CD4-positive, alpha-beta T cell treated with Interleukin-15 for 4 hours (primary cell): ENCODE measurements around the gene NAA10.

Experiments
- DNase-seq: peaks from one replicate; pipeline ENCODE4 v3.0.0-alpha.2; 2020; ENCODE audit warnings: low spot score

NAA10 gene

DNA sequence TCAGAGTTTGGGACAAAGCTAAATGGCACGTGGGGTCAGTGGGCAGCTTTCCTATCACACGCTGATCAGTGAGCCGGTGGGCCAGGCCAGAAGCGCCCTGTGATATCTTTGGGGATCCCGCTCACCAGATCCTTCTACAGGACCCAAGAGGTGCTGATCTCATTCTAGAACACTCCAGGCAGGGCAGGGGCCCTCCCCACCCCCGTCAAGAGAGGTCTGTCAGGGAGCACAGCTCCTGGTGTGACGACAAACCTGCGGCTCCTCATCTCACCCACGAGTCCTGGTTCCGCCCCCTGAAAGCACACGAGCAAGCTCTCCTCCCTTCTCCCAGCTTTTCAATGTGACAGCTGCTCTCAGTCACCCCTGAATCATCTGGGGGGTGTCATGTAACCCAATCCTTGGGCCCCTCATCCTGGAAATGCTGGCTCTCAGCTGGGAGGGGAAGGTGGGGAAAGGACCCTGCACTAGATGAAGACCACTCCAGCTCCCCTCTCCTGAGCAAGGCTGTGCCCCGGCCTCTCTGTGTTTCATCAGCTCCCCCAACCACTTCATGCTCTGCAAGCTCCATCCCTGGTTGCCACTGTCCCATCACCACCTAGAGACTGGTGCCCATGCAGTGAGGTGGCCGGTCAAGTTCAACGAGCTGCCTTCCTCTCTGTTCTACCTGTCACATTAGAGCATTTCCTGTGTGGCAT, 32.2 kb upstream of the NAA10 start:
- no peak for DNase-seq

DNA sequence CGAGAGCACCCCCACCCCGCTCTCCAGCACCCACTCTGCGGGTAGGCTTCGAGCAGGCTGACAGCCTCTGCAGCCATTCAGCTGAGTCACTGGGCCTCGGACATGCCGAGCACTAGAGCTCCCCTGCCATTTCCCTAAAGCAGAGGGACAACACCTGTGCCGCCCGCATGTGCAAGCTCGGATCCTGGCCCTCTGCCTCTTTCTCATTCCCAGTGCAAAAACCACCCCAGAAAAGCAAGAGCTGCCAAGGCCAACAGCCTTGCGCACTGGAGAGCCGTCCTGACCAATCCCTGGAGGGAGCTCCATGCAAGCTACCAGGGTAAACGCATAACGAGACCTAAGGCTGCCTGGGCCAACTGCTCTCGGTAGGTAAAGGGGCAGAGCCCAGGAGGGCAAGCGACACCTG, 31.4 kb upstream of the NAA10 start:
- no peak for DNase-seq

DNA sequence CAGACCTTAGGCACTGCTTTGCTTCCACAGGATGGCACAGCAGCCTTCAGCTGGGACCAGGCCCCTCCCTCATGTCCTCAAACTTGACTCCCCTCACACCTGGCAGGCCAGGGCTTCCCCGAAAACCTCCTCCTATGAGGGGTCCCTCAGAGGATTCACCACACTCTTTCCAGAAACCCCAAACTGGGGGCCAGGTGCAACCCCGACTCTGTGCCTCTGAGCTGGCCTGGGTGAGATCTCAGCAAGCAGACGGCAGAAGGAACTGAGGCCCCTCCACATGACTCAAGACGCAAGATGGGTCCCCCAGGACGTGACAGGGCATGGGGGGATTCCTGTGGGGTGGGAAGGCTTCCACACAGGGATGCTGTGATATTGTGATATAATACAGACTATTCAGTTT, 30.6 kb upstream of the NAA10 start:
- DNase-seq: no peak

DNA sequence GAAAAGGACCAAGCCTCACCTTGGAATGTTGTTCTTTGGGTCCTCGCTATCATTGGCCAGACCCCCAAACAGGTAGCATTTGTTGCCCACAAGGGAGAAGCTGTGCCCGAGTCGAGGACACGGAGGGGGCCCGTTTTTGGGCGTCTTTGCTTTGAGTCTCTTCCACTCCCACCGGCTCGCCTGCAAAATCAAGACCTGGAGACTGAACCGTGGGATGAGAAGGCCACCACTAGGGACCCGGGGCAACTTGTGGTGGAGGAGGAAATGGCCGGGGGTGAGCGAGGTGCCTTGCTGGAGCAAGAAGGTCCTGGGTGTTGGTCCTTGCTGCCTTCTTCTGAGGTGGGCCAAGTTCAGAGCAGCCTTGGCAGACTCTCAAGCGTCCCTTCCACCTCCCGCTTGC, 29.3 kb upstream of the NAA10 start:
- DNase-seq: no peak

DNA sequence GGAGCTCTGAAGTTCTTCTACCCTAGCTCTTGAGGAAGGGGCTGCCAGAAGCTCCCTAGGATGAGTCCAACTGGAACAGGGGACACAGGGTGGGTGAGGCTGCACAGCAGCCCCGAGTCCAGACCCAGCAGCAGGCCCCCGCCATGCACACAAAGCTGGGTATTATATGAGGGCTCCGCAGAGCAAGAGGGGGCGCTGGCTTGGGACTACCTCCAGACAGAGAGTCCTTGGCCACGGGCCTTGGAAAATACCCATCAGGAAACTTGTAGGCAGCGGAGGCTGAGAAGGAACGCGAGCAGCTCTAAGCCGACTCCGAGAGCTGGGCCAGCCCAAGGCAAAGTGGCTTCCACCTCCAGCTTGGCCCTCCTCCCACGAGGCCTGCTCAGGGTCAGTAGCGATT, 28.7 kb upstream of the NAA10 start:
- DNase-seq: no peak

DNA sequence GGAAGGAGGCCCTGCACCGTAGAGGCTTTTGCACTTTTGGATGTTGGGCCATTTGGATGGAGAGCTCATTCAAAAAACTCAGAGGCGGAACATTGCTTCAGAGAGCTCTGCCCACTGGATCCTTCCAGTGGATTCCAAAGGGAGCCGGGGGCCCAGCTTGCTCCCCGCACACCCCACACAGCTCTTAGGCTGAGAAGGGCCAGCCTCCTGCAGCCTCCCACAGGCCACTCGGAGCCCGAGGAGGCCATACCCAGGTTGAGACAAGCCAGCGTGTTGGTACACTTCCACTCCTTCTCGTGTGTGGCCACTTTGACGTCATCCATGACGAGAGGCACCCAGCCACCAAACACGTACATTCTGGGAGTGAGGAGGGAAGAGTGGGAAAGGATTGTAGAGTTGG, 26.5 kb upstream of the NAA10 start:
- DNase-seq: no peak

DNA sequence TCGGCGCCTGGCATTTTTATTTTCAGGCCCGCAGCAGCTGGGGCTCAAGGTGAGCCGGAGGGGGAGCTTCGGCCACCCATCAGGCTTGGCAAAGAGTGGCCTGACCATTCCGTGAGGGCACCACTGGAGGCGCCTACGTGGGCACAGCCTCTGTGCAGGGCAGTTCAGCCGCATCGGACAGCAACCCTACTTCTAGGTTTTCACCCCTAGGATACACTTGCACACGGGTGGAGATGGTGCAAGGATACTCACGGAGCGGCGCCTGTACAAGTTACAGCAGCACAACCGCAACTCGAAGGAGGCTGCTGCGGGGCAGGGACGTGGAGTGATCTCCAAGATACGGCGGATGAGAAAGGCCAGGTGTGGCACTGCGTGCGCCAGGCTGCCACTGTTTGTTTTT, 25.9 kb upstream of the NAA10 start:
- DNase-seq: no peak

DNA sequence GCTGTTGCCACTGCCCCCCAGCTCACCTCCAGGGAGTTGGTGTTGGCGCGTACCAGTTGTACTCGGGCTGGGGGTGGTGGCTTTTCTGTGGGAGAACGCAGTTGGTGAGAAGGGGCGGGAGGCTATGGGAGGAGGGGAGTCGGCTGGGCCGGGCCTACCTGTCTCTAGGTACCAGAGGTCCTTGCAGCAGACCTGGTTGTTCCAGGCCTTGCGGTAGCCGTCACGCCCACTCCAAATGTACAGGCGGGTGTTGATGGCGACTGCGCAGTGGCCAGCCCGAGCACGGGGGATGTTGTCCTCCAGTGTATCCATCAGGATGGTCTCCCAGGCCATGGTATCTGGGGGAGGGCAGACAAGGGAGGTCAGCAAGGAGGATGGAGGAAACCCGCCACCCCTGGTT, 25.2 kb upstream of the NAA10 start:
- DNase-seq: no peak

DNA sequence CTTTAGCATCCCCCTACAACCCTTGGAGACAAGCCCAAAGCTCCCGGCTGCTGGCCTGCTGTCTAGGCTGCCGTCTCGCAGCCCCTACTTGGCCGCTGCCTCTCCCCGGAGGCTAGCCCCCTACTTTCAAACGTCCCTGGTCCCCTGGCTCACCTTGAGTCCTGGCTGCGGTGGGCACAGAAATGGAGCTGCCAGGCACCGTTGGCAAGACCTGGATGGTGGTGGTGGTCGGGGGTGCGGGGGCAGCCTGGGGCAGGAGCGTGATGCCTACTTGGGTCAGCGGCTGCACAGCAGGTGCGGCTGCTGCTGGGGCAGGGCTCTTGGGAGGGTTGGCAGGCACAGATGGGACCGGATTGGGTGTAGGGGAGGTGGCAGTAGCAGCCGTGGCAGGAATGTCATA, 24.8 kb upstream of the NAA10 start:
- DNase-seq: no peak

DNA sequence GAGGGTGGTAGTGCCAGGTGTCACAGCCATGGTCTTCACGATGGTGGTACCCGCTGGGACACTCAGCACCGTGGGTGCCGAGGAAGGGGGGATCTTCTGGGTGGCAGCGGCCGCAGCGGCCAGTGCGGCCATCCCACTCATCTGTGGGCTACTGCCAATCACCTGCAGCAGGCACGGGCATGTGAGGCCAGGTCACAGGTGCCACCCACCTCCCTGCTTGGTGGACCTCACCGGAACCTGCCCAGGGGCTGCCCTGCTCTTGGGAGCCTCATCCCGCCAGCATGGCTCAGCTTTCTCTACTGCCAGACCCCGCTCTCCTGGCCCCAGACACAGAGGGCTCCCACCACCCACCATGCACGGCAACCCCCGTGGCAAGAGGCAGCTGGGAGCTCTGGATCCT, 23.8 kb upstream of the NAA10 start:
- DNase-seq: no peak

DNA sequence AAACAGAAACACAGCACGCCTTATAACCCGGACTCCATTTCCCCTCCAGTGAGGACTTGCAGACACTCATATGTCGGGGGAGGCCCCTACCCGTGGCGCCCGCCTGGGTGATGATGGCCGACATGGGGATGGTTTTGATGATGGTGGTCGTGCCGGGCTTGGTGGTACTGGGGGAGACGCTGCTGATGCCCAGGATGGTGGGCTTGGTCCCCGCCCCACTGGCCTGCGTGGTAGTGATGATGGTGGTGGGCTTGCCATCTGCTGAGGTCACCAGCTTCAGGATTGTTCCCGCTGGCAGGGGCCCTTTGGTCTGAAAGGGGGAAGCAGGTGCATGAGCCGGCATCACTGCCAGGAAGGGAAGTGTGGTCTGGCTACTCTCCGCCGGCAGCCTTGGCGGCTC, 22.4 kb upstream of the NAA10 start:
- DNase-seq: no peak

DNA sequence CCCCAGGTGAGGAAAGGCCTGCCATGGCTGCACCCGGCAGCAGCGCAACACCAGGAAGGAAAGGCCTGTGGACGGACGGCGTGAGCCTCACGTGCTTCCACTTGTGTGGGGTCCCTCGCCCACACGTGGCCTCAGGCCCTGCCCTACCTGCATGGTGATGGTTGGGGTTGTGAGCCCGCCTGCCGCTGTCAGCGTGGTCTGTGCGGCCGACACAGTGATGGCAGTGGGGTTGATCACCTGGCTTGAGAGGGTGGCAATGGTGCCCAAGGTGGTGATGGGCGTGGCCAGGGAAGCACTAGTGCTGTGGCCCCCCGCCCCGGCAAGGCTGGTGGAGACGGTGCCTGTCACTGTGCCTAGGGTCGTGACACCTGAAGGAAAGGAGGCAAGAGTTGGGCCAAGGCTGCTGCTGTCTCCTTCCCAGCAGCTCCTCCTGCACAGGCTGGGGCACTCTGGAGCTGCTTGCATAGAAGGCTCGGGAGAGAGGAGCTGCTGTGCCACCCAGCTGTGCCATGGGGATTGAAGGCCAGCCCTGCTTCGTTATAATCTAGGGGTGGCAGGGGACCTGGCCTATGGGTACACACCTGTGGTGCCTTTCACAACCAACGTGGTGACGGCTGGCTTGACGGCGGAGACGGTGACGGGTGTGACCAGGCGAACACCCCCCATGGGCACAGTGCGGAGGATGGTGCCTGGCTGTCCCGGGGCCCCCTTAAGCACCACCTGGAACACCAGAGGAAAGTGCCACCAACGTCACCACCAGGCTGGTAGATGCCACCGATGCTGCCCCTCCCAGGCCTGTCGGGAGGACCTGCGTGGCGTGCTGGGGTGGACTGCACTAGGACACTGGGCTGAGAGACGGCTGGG, 21.4 kb upstream of the NAA10 start:
- no peak for DNase-seq

DNA sequence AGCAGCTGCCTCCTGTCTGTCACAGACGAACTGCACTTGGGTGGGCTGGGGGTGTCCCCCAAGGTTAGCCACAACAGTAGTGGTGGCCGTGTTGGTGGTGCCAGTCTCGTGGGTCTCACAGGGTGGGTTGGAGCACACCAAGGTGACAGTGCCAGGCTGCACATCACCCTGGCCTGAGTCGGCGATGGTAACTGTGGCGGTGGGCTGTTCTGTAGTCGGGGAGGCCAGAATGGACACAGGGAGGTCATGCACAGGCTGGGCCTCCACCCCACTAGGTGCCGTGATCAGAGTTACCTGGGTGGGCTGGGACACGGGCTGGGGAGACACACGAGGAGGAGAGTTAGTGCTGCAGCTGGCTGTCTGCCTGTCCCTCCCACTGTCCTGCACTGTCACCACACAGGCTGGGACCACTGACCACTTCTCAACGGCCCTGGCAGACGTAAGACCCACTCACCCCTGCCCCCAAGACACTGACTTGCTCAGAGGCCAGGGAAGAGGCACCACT, 20.4 kb upstream of the NAA10 start:
- DNase-seq: no peak

DNA sequence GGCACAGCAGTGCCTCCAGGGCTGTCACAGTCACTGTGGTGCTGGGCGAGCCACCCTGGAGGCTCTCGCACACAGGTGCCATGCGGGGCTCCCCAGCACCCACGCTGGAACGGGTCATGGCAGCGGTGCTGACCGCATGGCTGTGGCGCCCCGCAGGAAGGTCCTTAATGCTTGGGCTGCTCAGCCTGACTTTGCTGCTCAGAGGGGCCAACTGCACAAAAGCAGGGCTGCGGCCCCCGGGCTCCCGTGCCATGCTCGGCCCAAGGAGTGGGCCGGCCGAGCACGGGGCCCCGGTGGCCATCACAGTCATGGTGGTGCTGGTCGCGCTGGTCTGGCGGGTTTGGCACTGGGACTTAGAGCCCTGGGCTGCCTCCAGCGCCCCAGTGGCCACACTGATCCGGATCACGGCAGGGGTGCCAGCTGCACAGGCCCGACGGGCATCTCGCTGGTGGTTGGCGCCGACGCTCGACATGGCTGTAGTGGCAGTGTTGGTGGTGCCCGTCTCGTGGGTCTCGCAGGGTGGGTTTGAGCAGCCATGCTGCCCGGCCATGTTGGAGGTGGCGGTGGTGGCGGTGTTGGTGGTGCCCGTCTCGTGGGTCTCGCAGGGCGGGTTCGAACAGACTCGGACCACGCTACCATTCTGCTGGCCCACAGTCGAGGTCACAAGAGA, 19.9 kb upstream of the NAA10 start:
- DNase-seq: no peak

DNA sequence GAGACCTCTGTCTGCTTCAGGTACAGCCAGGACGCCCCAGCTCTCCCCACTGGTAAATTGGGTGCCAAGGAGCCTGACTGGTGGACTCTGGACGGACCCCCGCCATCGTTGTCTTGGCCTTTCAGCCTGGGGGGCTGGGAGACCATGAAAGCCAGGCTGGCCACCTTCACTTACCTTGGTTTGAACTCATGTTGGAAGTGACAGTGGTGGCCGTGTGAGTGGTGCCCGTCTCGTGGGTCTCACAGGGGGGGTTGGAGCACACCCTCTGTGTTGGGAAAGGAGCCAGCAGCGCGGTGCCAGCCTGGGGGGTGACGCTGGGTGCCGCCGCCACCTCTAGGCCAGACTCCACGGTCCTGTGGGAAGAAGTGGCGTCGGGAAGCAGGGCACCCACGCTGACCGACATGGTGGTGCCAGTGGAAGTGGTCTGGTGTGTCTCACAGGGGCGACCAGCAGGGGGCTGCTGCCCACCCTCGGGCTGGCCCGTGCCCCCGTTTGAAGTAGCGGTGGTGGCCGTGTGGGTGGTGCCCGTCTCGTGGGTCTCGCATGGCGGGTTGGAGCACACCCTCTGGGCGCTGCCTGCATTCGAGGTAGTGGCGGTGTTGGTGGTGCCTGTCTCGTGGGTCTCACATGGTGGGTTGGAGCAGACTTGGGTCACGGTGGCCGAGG, 19.2 kb upstream of the NAA10 start:
- no peak for DNase-seq

DNA sequence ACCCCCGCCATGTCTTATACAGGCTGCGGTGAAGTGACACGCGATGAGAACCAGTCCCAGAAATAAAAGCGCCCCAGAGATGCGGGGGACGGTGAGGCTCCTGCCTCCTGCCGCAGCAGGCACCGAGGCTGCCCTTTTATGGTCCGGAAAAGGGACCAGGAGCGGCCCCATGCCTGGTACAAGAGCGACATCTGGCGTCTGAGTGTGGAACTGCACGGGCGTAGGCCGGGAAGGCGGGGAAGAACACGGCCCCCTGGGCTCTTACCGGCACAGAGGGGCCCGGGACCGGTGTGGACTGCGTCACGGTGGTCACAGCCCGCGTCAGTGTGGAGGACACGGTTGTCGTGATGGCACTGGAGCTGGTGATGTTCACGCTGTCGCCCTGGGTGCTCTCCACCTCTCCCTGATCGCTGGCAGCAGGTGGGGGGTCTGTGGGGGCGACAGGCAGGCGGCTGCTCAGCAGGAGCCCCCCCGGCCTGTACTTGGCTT, 18.5 kb upstream of the NAA10 start:
- DNase-seq: peak; percentile 77

DNA sequence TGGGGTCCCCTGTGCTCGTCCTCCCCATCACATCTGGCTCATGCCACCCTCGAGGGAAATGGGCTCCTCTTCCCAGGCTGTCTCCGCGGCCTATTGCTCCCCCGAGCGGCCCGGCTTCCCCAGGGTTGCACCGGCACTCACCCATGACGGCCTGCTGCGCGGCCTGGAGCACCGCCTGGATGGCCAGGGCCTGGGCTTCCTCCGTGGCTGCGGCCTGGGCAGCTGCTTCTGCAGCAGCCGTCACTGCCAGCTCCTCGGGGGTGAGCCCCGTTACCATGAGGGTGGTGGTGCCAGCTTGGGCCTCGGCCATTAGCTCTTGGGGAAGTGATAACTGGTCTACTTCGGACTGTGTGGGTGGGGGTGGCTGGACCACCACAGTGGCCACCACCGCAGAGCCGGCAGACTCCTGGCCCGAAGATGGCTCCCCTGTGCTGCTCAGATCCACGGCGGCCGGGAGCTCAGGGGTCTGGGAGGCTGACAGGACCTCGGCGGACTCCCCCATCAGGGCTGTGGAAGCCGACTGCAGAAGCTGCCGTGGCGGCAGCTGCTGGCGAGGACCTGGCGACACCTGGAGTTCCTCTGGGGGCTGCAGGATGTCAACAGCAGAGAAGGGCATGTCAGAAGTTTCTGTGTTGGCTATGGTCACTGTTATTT, 17.7 kb upstream of the NAA10 start:
- DNase-seq: no peak

DNA sequence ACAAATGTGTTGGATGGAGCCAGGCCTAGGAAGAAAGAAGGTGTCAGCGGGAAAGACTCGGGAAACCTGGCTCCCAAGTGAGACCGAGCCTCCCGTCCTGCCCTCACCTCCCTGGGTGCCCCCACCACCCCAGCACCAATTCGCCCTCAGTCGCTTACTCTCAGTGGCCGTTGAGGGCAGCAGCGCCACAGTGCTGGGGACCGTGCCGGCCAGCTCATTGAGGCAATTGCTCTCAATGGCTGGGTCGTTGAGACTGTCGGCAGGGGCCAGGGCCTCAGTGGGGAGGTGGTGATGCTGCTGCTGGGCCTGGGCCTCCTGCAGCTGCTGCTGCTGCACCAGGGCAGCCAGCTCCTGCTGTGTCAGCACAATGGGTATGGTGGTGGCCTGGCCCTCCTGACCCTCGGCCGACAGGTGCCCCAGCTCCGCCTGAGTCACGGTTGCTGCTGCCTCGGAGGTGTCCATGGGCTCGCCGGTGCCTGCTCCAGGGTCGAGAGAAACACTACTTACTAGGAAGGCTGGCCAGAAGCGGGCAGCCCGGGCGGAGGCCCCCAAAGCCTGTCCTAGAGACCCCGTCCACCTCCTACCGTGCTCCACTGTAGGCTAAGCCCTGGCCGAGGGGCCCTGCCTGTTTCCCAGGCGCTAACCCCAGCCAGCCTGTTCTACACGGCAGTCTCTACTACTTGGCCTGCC, 17.0 kb upstream of the NAA10 start:
- DNase-seq: no peak

DNA sequence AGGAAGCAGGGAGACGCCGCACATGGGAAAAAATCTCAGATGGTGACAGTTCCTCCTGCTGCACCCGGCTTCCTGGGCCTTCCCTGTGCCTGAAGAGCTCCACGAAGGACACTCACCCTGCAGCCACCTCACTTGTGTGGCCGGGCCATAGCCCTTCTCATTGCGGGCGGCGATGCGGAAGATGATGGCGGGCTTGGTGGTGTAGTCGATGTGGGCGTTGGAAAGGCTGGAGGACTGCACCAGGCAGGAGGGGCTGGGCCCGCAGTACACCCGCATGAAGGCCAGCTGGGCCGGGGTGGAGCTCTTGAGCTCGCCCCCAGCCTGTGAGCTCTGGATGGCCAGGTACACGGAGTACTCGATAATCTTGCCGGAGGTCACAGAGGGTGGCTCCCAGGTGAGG, 15.3 kb upstream of the NAA10 start:
- no peak for DNase-seq

DNA sequence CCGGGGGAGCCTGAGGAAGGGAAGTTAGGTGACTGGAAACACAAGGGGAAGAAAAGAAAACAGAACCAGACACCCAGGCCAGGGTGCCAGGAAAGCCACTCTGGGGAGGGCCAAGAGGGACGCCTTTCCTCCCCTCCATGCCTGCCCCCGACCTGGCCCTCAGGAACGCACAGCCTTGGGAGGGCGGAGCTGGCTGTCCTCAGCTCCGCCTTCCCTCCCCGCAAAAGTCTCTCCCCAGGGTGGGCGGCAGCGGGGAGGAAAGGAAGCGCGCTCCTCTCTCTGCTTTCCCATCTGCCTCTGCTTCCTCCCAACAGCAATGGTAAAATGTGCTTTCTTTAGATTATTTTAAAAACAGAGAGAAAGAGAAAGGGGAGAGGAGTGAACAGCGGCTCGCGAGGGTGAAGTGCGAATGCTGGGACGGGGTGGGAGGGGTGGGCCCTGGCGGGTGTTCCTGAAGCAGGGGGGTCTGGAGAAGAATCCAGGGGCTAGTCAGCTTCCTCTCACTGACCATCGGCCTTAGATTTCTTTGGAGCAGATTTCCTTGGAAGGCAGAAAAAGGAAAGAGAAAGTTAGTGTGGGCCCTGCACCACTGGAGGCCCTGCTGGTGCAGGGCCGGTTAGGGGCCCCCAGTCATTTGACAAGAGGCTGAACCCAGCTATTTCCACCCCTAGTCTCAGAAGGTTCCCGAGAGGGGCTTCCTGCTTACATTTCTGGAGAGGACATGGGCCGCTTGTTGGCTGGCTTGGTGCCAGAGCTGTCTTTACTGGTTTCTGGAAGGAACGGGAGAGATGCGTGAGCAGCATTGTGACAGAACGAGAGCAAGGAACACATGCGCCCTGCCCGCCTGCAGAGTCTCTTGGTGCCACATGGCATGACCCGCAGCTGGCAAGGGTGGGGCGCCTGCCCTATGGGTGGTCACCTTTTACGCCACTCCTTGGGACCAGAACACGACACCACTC, 14.3 kb upstream of the NAA10 start:
- no peak for DNase-seq
